ENCODE measurements around the gene TAS2R60.
"Not testable (repeated sequence)": the region's sequence is repeated elsewhere in the genome, so short reads cannot be mapped to it uniquely, and the experiment has no call there.

Gene TAS2R60

GRCh38 chr7:143444063-143444782 lies 970 bp downstream of the TAS2R60 start:
- DNase-seq (ENCODE audit: low read depth) = no peak

GRCh38 chr7:143444785-143445184 lies 1.5 kb downstream of the TAS2R60 start:
- no peak for DNase-seq (ENCODE audit: low read depth)

DNA sequence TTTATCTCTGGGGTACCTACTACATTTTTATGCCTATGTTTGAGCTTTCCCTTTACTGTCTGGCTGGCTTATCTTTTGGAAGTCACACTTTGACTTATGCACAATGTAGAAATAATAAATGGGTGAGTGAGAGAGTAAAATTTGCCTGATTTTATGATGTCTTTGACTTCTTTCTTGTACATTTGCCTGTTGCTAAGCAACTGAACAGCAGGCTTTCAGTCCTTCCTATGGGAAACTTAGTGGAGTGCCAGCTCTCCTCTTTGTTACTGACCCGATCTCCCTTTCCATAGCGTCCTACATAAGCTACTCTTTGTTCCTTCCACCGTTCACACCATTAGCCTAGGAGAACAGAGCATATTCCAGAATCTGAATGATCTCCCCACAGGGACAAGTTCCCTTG lies 4.2 kb downstream of the TAS2R60 start:
- no peak for DNase-seq (ENCODE audit: low read depth)

DNA sequence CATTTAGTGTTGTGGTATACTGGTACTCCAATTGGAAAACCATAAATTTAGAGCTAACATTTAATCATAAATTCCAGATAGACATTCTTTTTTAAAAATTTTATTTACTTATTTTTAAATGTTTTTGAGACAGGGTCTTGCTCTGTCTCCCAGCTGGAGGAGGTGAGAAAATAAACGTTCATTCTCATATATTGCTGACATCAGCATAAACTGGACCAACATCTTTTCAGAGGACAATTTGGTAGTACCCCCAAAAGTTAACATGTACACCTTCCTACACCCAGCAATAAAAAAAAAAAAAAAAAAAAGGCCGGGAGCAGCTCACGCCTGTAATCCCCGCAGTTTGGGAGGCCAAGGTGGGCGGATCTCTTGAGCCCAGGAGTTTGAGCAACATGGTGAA lies 5.2 kb downstream of the TAS2R60 start:
- DNase-seq (ENCODE audit: low read depth) = no peak

GRCh38 chr7:143449793-143450192 lies 6.5 kb downstream of the TAS2R60 start:
- no peak for DNase-seq (ENCODE audit: low read depth)

DNA sequence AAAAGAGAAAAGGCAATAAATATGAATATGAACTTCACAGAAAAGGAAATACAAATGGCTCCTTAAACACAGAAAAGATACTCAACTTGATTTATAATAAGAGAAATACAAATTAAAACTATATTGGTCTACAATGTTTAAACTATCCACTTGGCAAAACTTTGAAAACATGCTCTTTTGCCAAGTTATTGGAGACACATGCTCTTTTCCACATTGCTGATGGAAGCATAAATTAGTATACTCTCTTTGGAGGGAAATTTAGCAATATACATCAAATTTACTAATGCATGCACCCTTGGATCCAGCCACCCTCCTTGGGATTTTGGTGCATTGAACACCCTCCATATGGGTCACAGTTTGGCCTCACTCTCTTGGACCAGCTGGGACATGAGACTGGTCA lies 7.9 kb downstream of the TAS2R60 start:
- no peak for DNase-seq (ENCODE audit: low read depth)

DNA sequence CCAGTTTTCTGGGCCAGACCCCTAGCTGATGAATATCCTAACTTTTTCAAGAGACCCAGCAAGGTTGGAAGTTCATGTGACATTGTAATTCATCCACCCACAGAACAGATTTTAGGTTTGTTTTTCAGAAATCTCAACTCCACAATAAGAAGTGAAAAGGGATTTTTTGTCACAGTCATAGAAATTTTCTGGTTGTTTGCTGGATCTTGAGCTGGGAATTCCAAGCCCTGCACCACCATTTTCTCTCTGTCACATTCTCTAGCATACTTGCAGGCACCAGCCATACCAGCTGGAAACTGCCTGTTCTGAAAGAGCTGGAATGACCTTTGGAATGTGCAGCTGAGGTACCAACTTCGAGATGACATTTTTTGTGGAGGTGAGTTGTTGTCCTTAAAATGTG lies 8.5 kb downstream of the TAS2R60 start:
- DNase-seq (ENCODE audit: low read depth) = no peak

DNA sequence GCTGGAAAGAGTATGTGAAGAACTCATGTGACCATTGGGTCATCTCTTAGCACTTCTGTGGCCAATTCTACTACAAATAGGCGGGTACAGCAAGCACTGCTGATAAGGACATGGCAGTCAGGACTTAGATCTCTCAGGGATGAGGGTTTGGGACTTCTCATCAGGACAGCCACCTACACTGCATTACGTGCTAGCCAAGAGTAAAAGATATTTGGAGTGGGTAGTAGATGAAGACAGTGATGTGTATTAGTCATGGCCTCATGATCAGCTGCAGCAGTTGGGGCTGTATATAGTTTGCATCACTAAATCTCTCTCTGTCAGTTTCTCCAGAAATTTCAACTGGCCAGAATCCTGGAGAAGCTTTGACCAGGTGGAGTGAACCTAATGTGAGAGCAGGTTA lies 9.2 kb downstream of the TAS2R60 start:
- DNase-seq (ENCODE audit: low read depth) = no peak

DNA sequence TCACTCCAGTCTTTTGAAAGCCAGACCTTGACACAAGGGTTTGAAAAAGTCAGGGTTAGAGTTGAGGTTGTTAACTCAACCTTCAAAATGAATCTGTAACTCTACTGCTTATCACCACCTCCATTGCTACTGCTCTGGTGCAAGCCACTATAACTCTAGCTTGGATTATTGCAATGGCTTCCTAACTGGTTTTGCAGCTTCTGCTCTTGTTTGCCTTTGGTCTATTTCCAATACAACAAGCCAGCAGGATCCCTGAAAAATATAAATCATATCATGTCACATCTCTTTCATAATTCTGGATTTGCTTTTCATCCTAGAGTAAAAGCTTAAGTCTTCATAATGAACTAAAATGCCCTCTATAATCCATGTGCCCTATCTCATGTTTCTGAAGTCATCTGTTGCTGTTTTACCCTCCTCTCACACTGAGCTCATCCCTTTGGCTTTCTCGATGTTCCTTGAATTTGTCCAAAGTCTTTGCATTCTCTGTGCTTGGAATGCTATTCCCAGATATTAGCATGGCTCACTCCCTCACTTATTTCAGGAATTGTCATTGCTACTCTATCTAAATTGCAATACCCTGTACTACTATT lies 10.9 kb downstream of the TAS2R60 start:
- DNase-seq (ENCODE audit: low read depth) = peak; percentile 35

DNA sequence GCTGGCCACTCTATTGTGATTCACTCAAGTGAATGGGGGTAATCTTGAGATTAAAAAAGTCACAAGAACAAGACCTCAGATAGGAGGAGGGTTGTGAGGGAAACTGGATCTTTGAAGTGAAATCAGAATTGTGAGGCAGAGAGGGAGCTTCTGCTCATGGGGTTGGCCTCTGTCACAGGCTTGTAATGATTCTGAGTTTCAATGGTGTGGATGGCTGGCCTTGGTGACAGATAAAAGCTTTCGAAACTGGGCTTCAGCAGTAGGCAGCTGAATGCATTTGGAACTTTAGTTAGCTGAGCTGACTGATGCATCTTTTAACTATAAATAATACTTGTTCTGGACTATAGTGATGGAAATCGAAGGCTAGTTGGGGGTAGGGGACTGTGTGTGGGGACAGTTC lies 12.2 kb downstream of the TAS2R60 start:
- no peak for DNase-seq (ENCODE audit: low read depth)

DNA sequence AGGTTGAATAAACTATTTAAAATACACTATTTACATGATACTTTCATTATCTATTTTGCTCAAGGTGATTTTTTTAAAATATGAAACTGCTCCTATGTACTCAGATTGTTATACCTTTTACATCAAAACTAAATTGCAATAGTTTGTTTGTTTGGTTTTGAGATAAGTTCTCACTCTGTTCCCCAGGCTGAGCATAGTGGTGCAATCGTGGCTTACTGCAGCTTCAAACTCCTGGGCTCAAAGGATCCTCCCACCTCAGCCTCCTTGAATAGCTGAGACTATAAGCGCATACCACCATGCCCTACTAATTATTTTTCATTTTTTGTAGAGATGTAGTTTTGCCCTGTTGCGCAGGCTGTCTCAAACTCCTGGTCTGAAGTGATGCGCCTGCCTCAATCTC lies 12.7 kb downstream of the TAS2R60 start:
- DNase-seq (ENCODE audit: low read depth) = no peak

DNA sequence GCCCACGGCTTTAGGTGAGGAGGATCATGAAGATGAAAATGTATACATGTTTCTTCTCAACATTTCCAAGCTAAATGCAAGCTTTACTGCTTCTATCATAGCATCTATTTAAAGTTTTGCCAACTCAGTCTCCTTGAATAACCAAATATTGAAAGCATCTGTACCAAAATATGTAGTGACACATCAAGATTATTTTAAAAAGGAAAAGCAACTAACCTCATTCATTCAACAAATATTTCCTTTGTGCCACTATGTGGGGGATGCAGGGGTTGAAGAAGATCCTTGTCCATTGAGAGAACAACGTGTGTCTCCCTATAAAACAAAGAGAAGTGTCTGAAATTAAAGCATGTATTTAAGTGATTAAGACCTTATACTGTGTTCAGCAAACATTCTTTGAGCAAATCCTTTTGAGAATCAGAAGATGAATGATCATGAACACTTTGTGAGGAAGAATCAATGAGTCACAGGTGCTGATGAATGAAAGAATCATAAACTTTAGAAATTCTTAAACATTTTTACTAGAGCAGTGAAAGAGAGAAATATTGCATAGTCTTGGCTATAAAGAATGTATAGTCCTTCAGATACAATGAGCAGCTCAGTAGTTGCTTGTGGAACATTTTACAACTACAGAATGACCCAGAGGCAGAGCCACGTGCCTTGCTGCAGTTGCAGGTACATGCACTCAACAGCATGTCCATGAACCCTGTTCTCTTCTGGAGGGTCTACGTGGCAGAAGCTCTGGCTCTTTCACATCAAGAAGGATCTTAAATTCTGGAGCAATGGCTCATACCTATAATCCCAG lies 13.9 kb downstream of the TAS2R60 start:
- peak; percentile 17 for DNase-seq (ENCODE audit: low read depth)

GRCh38 chr7:143458263-143458662 lies 15.0 kb downstream of the TAS2R60 start:
- peak; percentile 78 for DNase-seq (ENCODE audit: low read depth)

GRCh38 chr7:143458681-143459080 lies 15.4 kb downstream of the TAS2R60 start:
- DNase-seq (ENCODE audit: low read depth) = no peak

DNA sequence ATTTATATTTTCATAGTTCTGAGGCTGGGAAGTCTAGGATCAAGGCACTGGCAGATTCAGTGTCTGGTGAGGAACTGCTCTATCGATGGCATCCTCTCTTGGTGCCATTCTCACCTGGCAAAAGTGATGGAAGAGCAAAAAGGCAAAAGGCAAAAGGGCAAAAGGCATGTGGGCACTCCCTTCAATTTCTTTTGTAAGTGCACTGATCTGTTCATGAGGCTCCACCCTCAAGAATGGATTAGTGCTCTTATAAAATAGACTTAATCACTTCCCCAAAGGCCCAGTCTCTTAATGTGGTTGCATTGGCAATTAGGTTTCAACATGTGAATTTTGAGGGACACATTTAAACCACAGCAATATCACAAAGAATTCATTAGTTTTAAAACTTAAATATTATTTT lies 16.1 kb downstream of the TAS2R60 start:
- no peak for DNase-seq (ENCODE audit: low read depth)

DNA sequence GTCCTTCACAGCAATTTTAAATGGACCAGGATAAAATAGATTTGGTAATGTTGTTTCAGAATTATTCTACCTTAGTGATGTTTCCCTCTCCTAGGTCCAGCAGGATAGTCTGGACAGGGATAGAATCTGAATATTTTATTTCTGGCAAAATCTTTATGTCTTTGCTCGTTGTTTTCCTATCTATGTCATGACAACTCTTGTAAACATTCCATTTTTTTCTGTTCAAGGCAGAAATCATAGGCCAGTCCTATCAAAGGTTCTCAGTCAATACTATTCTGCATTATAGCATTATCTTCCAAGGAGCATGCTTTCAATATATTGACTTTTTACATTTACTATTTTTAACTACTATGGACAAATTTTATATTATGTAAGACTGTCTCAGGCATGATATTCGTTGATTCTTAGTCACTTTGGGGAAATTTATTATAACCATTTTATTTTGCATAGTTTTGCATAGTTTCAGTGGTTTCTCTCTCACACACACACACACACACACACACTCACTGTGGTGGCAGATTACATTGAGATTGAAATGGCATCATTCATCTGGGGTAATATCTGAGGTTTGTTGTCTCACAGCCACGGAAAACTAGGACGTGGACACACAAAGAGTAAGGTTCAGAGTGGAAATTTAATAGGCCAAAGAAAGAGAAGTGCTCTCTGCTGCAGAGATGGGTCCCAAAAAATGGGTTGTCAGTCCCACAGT lies 17.2 kb downstream of the TAS2R60 start:
- DNase-seq (ENCODE audit: low read depth) = no peak

- DNase-seq (ENCODE audit: low read depth) = no peak
Measured at GRCh38 chr7:143462045-143462444, 18.8 kb downstream of the TAS2R60 start.

- DNase-seq (ENCODE audit: low read depth) = no peak
Measured at GRCh38 chr7:143463556-143463955, 20.3 kb downstream of the TAS2R60 start.

DNA sequence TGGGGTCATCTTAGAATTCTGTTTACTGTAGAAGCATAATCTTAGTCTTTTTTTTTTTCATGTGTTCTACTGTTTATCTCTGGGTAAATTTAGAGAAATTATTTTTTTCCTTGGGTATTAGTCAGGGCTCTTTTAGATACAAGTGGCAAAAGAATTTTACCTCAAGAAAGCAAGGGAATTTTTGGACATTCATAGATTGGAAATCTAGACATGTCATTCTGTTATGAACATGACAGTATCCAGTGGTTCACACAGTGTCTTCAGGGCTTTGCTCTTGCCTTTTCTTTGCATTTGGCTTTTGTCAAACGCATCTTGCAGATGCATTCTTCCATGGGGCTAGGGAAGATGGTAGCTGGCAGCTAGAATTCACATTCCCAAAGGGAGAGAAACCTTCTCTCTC lies 20.7 kb downstream of the TAS2R60 start:
- no peak for DNase-seq (ENCODE audit: low read depth)

DNA sequence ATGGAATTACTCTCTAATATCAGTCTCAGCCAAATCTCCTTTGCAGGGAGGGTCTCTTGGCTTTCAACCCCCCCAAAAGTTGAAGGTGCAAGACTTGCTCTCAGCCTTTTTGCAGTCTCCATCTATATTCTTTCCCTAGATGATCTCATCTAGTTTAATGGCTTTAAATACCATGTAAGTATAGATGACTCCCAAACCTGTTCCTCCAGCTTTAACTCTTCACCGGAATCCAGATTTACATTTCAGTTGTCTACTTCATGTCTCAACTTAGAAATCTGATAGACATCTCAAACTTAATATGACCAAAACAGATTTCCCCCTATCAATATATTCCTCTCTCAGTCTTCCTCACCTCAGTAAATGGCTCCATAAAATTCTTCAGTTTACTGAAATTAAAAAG lies 24.5 kb downstream of the TAS2R60 start:
- DNase-seq (ENCODE audit: low read depth) = no peak

DNA sequence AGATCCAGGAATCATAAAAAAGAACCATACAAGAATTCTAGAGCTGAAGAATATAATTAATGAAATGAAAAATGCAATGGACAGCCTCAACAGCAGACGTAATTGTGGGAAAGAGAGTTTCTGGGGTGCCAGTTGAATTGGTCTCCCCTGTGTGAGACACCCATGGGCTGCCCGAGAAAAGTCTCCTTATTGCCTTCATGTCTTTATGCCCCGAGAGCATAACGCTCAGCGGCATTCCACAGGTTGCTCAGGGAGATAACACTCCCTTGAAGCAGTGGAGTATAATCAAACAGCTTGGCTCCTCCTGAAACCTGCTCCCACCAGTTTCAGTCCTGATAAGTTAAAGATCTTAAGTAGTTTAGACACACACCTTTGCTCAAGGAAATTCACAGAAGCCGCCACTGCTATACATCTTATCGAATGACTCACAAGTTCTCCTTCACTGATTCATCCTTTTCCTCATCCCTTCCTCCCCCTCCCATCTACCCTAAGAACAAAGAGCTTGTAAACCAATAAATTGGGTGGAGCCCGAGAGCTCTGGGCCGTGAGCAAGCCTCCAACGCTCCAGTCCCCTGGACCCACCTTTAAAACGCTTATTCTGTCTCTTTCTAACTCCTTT lies 28.9 kb downstream of the TAS2R60 start:
- not testable (repeated sequence) for DNase-seq (ENCODE audit: low read depth)

- DNase-seq (ENCODE audit: low read depth) = no peak
Measured at GRCh38 chr7:143477501-143478150, 34.4 kb downstream of the TAS2R60 start, which contains the start of gene TAS2R41. TSS of gene TAS2R41 (plus strand) at chr7:143477873. CDS start at chr7:143477873, 0 bp downstream.

Measured in fibroblast of gingiva (primary cell).